GM23338 (cell line): Measurements from ENCODE around the gene UBA6. TPM values are rescaled to one million over a fixed set of nuclear protein-coding genes. Genes with fewer than 3 reads are reported as not detected.

ENCODE experiments used
- ATAC-seq: fragments of 200-7000 bp; cut with Tn5 transposase; 3 replicates; pipeline ENCODE4 v1.9.1; 2020
- DNase-seq: peaks from one replicate; pipeline ENCODE4 v3.0.0-alpha.2; 2015; ENCODE audit warnings: low spot score
- H2AFZ ChIP-seq: fragments of 200-600 bp; sonication (generic); 2 replicates; pipeline ENCODE4 v1.8.0; 2016; ENCODE audit warnings: antibody characterized with exemption, mild to moderate bottlenecking, moderate library complexity
- H3F3A ChIP-seq: fragments of 200-600 bp; sonication (generic); replicated peaks from 2 replicates; pipeline ENCODE4 v1.8.0; 2017; ENCODE audit warnings: antibody characterized with exemption, mixed run types, low read depth
- H3K27ac ChIP-seq: fragments of 200-600 bp; sonication (generic); 2 replicates; pipeline ENCODE4 v1.6.1; 2016; ENCODE audit warnings: low read depth
- H3K27me3 ChIP-seq: fragments of 200-600 bp; sonication (generic); 2 replicates; pipeline ENCODE4 v1.8.0; 2016; ENCODE audit warnings: mild to moderate bottlenecking, mixed run types, moderate library complexity; ENCODE audit not compliant: insufficient read depth
- H3K36me3 ChIP-seq: fragments of 200-600 bp; sonication (generic); 2 replicates; pipeline ENCODE4 v1.8.0; 2016; ENCODE audit warnings: mild to moderate bottlenecking; ENCODE audit not compliant: insufficient read depth
- H3K4me1 ChIP-seq: fragments of 200-600 bp; sonication (generic); 2 replicates; pipeline ENCODE4 v1.8.0; 2016; ENCODE audit warnings: mild to moderate bottlenecking, moderate library complexity; ENCODE audit not compliant: insufficient read depth
- H3K4me2 ChIP-seq: fragments of 200-600 bp; sonication (generic); 2 replicates; pipeline ENCODE4 v1.7.1; 2017; ENCODE audit warnings: mixed run types
- H3K4me3 ChIP-seq: fragments of 200-600 bp; sonication (generic); 2 replicates; pipeline ENCODE4 v1.6.1; 2016; ENCODE audit warnings: mixed run types
- H3K79me2 ChIP-seq: fragments of 200-600 bp; sonication (generic); replicated peaks from 2 replicates; pipeline ENCODE4 v1.8.0; 2017; ENCODE audit warnings: mild to moderate bottlenecking; ENCODE audit not compliant: insufficient read depth
- H3K9me2 ChIP-seq: fragments of 200-600 bp; sonication (generic); 2 replicates; pipeline ENCODE4 v1.8.0; 2017; ENCODE audit not compliant: insufficient read depth
- H4K20me1 ChIP-seq: fragments of 200-600 bp; sonication (generic); replicated peaks from 2 replicates; pipeline ENCODE4 v1.8.0; 2017; ENCODE audit warnings: mild to moderate bottlenecking; ENCODE audit not compliant: insufficient read depth
- H3K27ac Mint-ChIP-seq: 2 replicates; pipeline ENCODE4 v1.8.0; 2020; ENCODE audit warnings: inconsistent platforms, mild to moderate bottlenecking, moderate library complexity, mixed read lengths
- H3K27me3 Mint-ChIP-seq: 3 replicates; pipeline ENCODE4 v1.8.0; 2022; ENCODE audit warnings: low read depth, mild to moderate bottlenecking, moderate library complexity, mixed read lengths, inconsistent platforms; ENCODE audit not compliant: insufficient read depth, poor library complexity
- H3K36me3 Mint-ChIP-seq: 3 replicates; pipeline ENCODE4 v1.8.0; 2021; ENCODE audit warnings: low read depth, mild to moderate bottlenecking, inconsistent platforms, moderate library complexity, mixed read lengths
- H3K4me1 Mint-ChIP-seq: 3 replicates; pipeline ENCODE4 v1.8.0; 2020; ENCODE audit warnings: mild to moderate bottlenecking, inconsistent platforms, mixed read lengths
- H3K4me3 Mint-ChIP-seq: 3 replicates; pipeline ENCODE4 v1.8.0; 2021; ENCODE audit warnings: moderate library complexity, mild to moderate bottlenecking, inconsistent platforms, mixed read lengths
- H3K9me3 Mint-ChIP-seq: 3 replicates; pipeline ENCODE4 v1.8.0; 2020; ENCODE audit warnings: moderate library complexity, mild to moderate bottlenecking, inconsistent platforms, mixed read lengths
- CREB1 ChIP-seq: fragments of 250-450 bp; sonication (Bioruptor Pico); IDR thresholded peaks from 2 replicates; pipeline ENCODE4 v1.5.0; 2020; ENCODE audit warnings: low read depth, mild to moderate bottlenecking, moderate library complexity
- ETS1 ChIP-seq: IDR thresholded peaks from 2 replicates; pipeline ENCODE4 v1.6.1; 2016; ENCODE audit warnings: antibody characterized with exemption
- EZH2 ChIP-seq: fragments of 200-600 bp; sonication (generic); IDR thresholded peaks from one replicate; pipeline ENCODE4 v1.8.0; 2017; ENCODE audit warnings: antibody characterized with exemption, mild to moderate bottlenecking, low read depth; ENCODE audit not compliant: unreplicated experiment
- EZH2phosphoT487 ChIP-seq: fragments of 200-600 bp; sonication (generic); IDR thresholded peaks from one replicate; pipeline ENCODE4 v1.8.1; 2018; ENCODE audit warnings: antibody characterized with exemption; ENCODE audit not compliant: unreplicated experiment
- JUNB ChIP-seq: IDR thresholded peaks from one replicate; pipeline ENCODE4 v1.6.1; 2016; ENCODE audit warnings: antibody characterized with exemption; ENCODE audit not compliant: unreplicated experiment
- NANOG ChIP-seq: IDR thresholded peaks from 2 replicates; pipeline ENCODE4 v1.6.1; 2016; ENCODE audit warnings: antibody characterized with exemption, borderline replicate concordance
- POLR2AphosphoS5 ChIP-seq: IDR thresholded peaks from 2 replicates; pipeline ENCODE4 v1.6.1; 2016; ENCODE audit warnings: antibody characterized with exemption, low read depth
- REST ChIP-seq: IDR thresholded peaks from one replicate; pipeline ENCODE4 v1.6.1; 2018; ENCODE audit warnings: antibody characterized with exemption; ENCODE audit not compliant: unreplicated experiment
- STAT1 ChIP-seq: IDR thresholded peaks from one replicate; pipeline ENCODE4 v1.6.1; 2016; ENCODE audit warnings: antibody characterized with exemption; ENCODE audit not compliant: unreplicated experiment
- ZNF114 ChIP-seq: fragments of 250-450 bp; sonication (Bioruptor Pico); IDR thresholded peaks from 2 replicates; pipeline ENCODE4 v1.5.0; 2020; ENCODE audit warnings: mild to moderate bottlenecking, moderate library complexity
- ZNF331 ChIP-seq: fragments of 250-450 bp; sonication (Bioruptor Pico); IDR thresholded peaks from 2 replicates; pipeline ENCODE4 v1.5.0; 2020; ENCODE audit warnings: low read depth, mild to moderate bottlenecking, moderate library complexity
- polyA plus RNA-seq: library from polyadenylated mRNA; unstranded; fragments of >200 nt; fragmentation: Nextera tagmentation; extraction: Ambion mirVana; gene quantifications from 2 replicates; pipeline ENCODE4 v1.2.1, GENCODE V29; 2016
- total RNA-seq: library from RNA; depleted of rRNA; stranded (reverse); fragments of >200 nt; shearing (Covaris generic); gene quantifications from 2 replicates; pipeline ENCODE4 v1.2.3, GENCODE V29; 2014
- TF ChIP-seq, protein P1 (sequence below), 2 experiments: fragments of 200-600 bp in 1 of 2; sonication (generic) in 1 of 2; conservative IDR thresholded peaks; 2 replicates each; pipeline versions ENCODE4 v1.5.1 to v1.6.1; 2016 to 2017; ENCODE audit warnings: antibody characterized with exemption in 2 of 2, low read depth in 2 of 2, mild to moderate bottlenecking in 2 of 2, moderate library complexity in 1 of 2

UBA6 gene
- total and polyA plus RNA-seq, 2 experiments from 2014 or later: 17.6 to 77.3 TPM

DNA sequence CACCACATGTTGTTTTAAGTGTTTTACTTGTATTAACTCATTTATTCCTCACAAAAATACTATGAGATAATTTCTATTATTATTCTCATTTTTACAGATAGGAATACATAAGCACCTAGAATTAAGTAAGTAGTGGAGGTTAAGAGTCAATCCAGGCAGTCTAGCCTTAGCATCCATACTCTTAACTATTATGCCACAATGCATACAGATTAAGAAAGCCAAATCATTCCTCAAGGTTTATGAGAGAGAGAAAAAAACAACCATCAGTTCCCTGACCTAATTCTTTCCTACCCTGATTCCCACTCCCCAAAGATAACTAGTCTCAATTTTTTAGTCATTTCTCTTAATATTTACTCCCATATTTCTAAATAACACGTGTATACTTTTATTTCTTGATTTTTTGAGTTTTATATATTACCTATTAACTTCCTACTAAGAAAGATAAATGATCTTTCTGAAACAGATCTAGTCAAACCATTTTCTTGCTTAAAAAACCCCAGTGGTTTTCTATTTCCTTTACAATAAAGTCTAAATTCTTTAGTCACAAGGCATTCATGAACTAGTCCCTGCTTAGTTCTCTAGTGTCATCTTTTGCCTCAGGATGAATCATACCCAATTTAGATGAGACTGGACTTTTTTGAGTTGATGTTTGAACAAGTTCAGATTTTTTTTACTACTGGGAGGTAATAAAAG, 16.0 kb downstream of the UBA6 start:
- Mint-ChIP-seq H3K4me1 (no peaks in the 10 kb centered on the region), H3K9me3 (no peaks in the 10 kb centered on the region), H3K27me3 (no peaks in the 10 kb centered on the region), H3K36me3 (peaks cover 3% of the 10 kb centered on the region; the same call in 1 of the 3 replicates), H3K27ac (peak overlapping the region; percentile 57), H3K4me3 (no peak overlapping the region)
- Histone ChIP-seq H3K9me2 (no peaks in the 10 kb centered on the region), H3K27me3 (no peaks in the 10 kb centered on the region), H3K4me3 (no peak overlapping the region), H3K4me1 (peaks cover 3% of the 10 kb centered on the region; the same call in 1 of the 2 replicates), H3K79me2 (peaks cover 35% of the 10 kb centered on the region), H3K27ac (no peak overlapping the region), H3K36me3 (no peaks in the 10 kb centered on the region), H4K20me1 (0 out of 2 replicates have a peak, but pooled peaks cover 2% of the 10 kb centered on the region), H3F3A (no peaks in the 10 kb centered on the region), H2AFZ (no peak overlapping the region), H3K4me2 (no peak overlapping the region)
- DNase-seq (no peak), ATAC-seq (no peak)
- TF ChIP-seq ZNF331 (CRISPR knock-in tag): no peak

DNA sequence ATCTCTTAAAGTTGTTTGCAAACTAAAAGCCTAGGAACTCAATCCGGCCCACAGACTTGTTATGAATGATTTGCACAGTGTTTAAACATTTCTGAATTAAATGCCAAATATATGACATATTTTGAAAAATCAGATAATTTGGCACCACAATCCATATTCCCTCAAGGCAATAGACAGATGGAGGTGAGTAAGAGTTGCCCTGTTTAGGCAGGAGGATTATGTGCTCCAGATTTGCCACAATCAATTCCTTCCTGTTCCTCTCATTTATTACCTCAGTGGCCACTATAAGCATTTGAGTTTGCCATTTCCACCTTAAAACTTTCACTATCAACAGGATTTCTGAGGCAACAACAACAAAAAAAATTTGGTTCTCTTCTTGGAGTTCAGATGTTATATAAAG, 18.7 kb downstream of the UBA6 start:
- H3K79me2 ChIP-seq: peaks cover 8% of the 10 kb centered on the region; the same call in 1 of the 2 replicates
- TF ChIP-seq ZNF114 (no peak), EZH2 (no peak), ETS1 (no peak), POLR2AphosphoS5 (no peak), EZH2phosphoT487 (no peak), NANOG (no peak), ZNF331 (CRISPR knock-in tag) (no peak), JUNB (no peak), STAT1 (no peak), REST (no peak), CREB1 (CRISPR knock-in tag) (no peak)
- TF ChIP-seq, protein P1, sequence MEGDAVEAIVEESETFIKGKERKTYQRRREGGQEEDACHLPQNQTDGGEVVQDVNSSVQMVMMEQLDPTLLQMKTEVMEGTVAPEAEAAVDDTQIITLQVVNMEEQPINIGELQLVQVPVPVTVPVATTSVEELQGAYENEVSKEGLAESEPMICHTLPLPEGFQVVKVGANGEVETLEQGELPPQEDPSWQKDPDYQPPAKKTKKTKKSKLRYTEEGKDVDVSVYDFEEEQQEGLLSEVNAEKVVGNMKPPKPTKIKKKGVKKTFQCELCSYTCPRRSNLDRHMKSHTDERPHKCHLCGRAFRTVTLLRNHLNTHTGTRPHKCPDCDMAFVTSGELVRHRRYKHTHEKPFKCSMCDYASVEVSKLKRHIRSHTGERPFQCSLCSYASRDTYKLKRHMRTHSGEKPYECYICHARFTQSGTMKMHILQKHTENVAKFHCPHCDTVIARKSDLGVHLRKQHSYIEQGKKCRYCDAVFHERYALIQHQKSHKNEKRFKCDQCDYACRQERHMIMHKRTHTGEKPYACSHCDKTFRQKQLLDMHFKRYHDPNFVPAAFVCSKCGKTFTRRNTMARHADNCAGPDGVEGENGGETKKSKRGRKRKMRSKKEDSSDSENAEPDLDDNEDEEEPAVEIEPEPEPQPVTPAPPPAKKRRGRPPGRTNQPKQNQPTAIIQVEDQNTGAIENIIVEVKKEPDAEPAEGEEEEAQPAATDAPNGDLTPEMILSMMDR (conservative IDR thresholded peaks at IDR 0.05; ENCODE audit: low read depth in 2 of 2): no peak

More for the DNA sequence above, 18.7 kb downstream of the UBA6 start:
- ATAC-seq (no peak), DNase-seq (no peak)
- H3K9me2 ChIP-seq: no peaks in the 10 kb centered on the region
- no peaks in the 10 kb centered on the region for H3K9me3 Mint-ChIP-seq
- no peak overlapping the region for H3K4me3 Mint-ChIP-seq
- no peak overlapping the region for H3K27ac ChIP-seq
- H3K4me1 Mint-ChIP-seq: no peaks in the 10 kb centered on the region
- peaks cover 3% of the 10 kb centered on the region; the same call in 1 of the 2 replicates for H3K4me1 ChIP-seq
- no peaks in the 10 kb centered on the region for H4K20me1 ChIP-seq
- no peaks in the 10 kb centered on the region for H3K27me3 Mint-ChIP-seq
- H3K27me3 ChIP-seq: no peaks in the 10 kb centered on the region
- no peaks in the 10 kb centered on the region for H3F3A ChIP-seq
- H3K36me3 Mint-ChIP-seq: peaks cover 9% of the 10 kb centered on the region; the same call in 2 of the 3 replicates
- H3K27ac Mint-ChIP-seq: no peak overlapping the region
- peaks cover 8% of the 10 kb centered on the region; the same call in 1 of the 2 replicates for H3K36me3 ChIP-seq
- no peak overlapping the region for H3K4me2 ChIP-seq
- H3K4me3 ChIP-seq: no peak overlapping the region
- H2AFZ ChIP-seq: no peak overlapping the region
